Smooth muscle cell (in vitro differentiated cells): Measurements from ENCODE around the gene PLCB2. TPM values are rescaled to one million over a fixed set of nuclear protein-coding genes. Genes with fewer than 3 reads are reported as not detected.

Experiments used
- DNase-seq: peaks from one replicate; lab custom pipeline; 2025; ENCODE audit not compliant: unreplicated experiment; lab: John Stamatoyannopoulos, UW
- H2AFZ ChIP-seq: fragments of 200-600 bp; sonication (generic); 2 replicates; pipeline ENCODE4 v1.6.0; 2016; ENCODE audit warnings: antibody characterized with exemption, low read depth, mild to moderate bottlenecking
- H3F3A ChIP-seq: fragments of 200-600 bp; sonication (generic); 2 replicates; pipeline ENCODE4 v1.6.0; 2017; ENCODE audit warnings: antibody characterized with exemption, low read depth
- H3K27ac ChIP-seq: fragments of 200-600 bp; sonication (generic); 2 replicates; pipeline ENCODE4 v1.5.1; 2016; ENCODE audit warnings: low read depth, mild to moderate bottlenecking
- H3K27me3 ChIP-seq: fragments of 200-600 bp; sonication (generic); 2 replicates; pipeline ENCODE4 v1.6.1; 2016; ENCODE audit warnings: low read depth, mild to moderate bottlenecking
- H3K36me3 ChIP-seq: fragments of 200-600 bp; sonication (generic); 2 replicates; pipeline ENCODE4 v1.5.1; 2016; ENCODE audit warnings: low read depth
- H3K4me1 ChIP-seq: fragments of 200-600 bp; sonication (generic); 2 replicates; pipeline ENCODE4 v1.5.1; 2016; ENCODE audit warnings: low read depth
- H3K4me2 ChIP-seq: fragments of 200-600 bp; sonication (generic); 2 replicates; pipeline ENCODE4 v1.6.0; 2016; ENCODE audit warnings: mild to moderate bottlenecking
- H3K4me3 ChIP-seq: fragments of 200-600 bp; sonication (generic); 2 replicates; pipeline ENCODE4 v1.5.1; 2016; ENCODE audit warnings: mild to moderate bottlenecking
- H3K79me2 ChIP-seq: fragments of 200-600 bp; sonication (generic); 2 replicates; pipeline ENCODE4 v1.6.0; 2016; ENCODE audit warnings: low read depth, mild to moderate bottlenecking
- H3K9ac ChIP-seq: fragments of 200-600 bp; sonication (generic); 2 replicates; pipeline ENCODE4 v1.6.0; 2016; ENCODE audit warnings: low read depth
- H3K9me3 ChIP-seq: fragments of 200-600 bp; sonication (generic); replicated peaks from 2 replicates; pipeline ENCODE4 v1.5.1; 2016; ENCODE audit warnings: low read depth
- H4K20me1 ChIP-seq: fragments of 200-600 bp; sonication (generic); 2 replicates; pipeline ENCODE4 v1.6.0; 2016; ENCODE audit warnings: low read depth
- WGBS: methylation state at CpG from one replicate; pipeline ENCODE4 v1.1.7; 2016; ENCODE audit warnings: low lambda C conversion rate; 5-methylcytosine and 5-hydroxymethylcytosine counted together
- polyA plus RNA-seq: library from polyadenylated mRNA; unstranded; fragments of >200 nt; fragmentation: Nextera tagmentation; extraction: Ambion mirVana; gene quantifications from 2 replicates; pipeline ENCODE4 v1.2.1, GENCODE V29; 2016
- total RNA-seq: library from RNA; depleted of rRNA; stranded (reverse); fragments of >200 nt; gene quantifications from 2 replicates; pipeline ENCODE4 v1.2.3, GENCODE V29; 2014
- TF ChIP-seq, protein P1 (sequence below): fragments of 200-600 bp; sonication (generic); IDR thresholded peaks from 2 replicates; pipeline ENCODE4 v1.5.1; 2017; ENCODE audit warnings: borderline replicate concordance, mild to moderate bottlenecking, antibody characterized with exemption; ENCODE audit not compliant: insufficient read depth, poor library complexity, severe bottlenecking

The PLCB2 gene
- total and polyA plus RNA-seq, 2 experiments from 2014 or later, result 1.5 TPM; not detected in 1

GRCh38 chr15:40293905-40294895 is 13.5 kb downstream of the PLCB2 start:
- no peaks in the 10 kb centered on the region for H3K9me3 ChIP-seq
- TF ChIP-seq, protein P1, sequence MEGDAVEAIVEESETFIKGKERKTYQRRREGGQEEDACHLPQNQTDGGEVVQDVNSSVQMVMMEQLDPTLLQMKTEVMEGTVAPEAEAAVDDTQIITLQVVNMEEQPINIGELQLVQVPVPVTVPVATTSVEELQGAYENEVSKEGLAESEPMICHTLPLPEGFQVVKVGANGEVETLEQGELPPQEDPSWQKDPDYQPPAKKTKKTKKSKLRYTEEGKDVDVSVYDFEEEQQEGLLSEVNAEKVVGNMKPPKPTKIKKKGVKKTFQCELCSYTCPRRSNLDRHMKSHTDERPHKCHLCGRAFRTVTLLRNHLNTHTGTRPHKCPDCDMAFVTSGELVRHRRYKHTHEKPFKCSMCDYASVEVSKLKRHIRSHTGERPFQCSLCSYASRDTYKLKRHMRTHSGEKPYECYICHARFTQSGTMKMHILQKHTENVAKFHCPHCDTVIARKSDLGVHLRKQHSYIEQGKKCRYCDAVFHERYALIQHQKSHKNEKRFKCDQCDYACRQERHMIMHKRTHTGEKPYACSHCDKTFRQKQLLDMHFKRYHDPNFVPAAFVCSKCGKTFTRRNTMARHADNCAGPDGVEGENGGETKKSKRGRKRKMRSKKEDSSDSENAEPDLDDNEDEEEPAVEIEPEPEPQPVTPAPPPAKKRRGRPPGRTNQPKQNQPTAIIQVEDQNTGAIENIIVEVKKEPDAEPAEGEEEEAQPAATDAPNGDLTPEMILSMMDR, result no peak
- 93% methylated on average over 20 of the region's 20 CpGs for WGBS

GRCh38 chr15:40293006-40293405 is 14.7 kb downstream of the PLCB2 start:
- DNase-seq, result no peak
- Histone ChIP-seq H3K27ac (no peak overlapping the region), H2AFZ (no peak overlapping the region), H3K9me3 (no peaks in the 10 kb centered on the region), H3K36me3 (no peaks in the 10 kb centered on the region), H3K4me1 (peaks cover 9% of the 10 kb centered on the region), H3K4me3 (no peak overlapping the region), H3K79me2 (no peaks in the 10 kb centered on the region), H3F3A (no peaks in the 10 kb centered on the region), H3K4me2 (no peak overlapping the region), H3K27me3 (peaks cover 47% of the 10 kb centered on the region), H4K20me1 (no peaks in the 10 kb centered on the region), H3K9ac (no peak overlapping the region)
- TF ChIP-seq, protein P1, result no peak

More at GRCh38 chr15:40293905-40294895, 13.5 kb downstream of the PLCB2 start:
- H4K20me1 ChIP-seq, result no peaks in the 10 kb centered on the region
- peaks cover 9% of the 10 kb centered on the region for H3K4me1 ChIP-seq
- H3K4me3 ChIP-seq, result no peak overlapping the region
- no peaks in the 10 kb centered on the region for H3F3A ChIP-seq
- H3K4me2 ChIP-seq, result no peak overlapping the region
- no peak for DNase-seq
- no peak overlapping the region for H3K9ac ChIP-seq
- H3K27me3 ChIP-seq, result peaks cover 45% of the 10 kb centered on the region
- H3K36me3 ChIP-seq, result no peaks in the 10 kb centered on the region
- H3K79me2 ChIP-seq, result no peaks in the 10 kb centered on the region
- no peak overlapping the region for H3K27ac ChIP-seq
- no peak overlapping the region for H2AFZ ChIP-seq

DNA sequence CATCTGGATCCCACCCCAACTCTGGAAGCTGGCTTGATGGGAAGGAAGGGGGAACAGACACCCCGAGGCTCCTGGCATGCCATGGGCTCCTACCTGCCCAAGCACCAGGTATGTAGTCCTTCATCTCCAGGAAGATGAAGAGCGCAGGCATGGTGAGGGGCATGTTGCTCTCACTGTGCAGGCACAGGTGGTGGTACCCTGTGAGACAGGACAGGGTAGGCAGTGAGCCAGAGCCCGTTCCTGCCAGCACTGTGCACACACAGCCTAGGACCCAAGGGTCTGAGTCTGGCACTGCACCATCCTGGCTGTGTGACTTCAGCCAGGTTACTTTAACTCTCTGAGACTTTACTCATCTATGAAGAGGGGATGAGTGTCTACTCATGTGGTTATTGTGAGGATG is 15.5 kb downstream of the PLCB2 start:
- H3F3A ChIP-seq, result no peaks in the 10 kb centered on the region
- H3K36me3 ChIP-seq, result no peaks in the 10 kb centered on the region
- no peak overlapping the region for H2AFZ ChIP-seq
- DNase-seq, result no peak
- no peak overlapping the region for H3K4me2 ChIP-seq
- no peaks in the 10 kb centered on the region for H4K20me1 ChIP-seq
- no peak overlapping the region for H3K4me3 ChIP-seq
- WGBS, result 84% methylated on average over 3 of the region's 3 CpGs
- no peak overlapping the region for H3K9ac ChIP-seq
- H3K4me1 ChIP-seq, result peaks cover 9% of the 10 kb centered on the region
- TF ChIP-seq, protein P1, result no peak
- peaks cover 47% of the 10 kb centered on the region for H3K27me3 ChIP-seq
- H3K9me3 ChIP-seq, result no peaks in the 10 kb centered on the region
- no peak overlapping the region for H3K27ac ChIP-seq
- no peaks in the 10 kb centered on the region for H3K79me2 ChIP-seq
